Posterior vena cava (tissue), 2 donors: ENCODE results near the gene CD8B2. TPM values are rescaled to one million over a fixed set of nuclear protein-coding genes. Genes with fewer than 3 reads are reported as not detected.
"Not testable (repeated sequence)": the region's sequence is repeated elsewhere in the genome, so short reads cannot be mapped to it uniquely, and the experiment has no call there.

Source experiments
- DNase-seq: peaks from one replicate; pipeline ENCODE4 v3.0.0-alpha.2; 2020; ENCODE audit warnings: low spot score
- intact Hi-C, 2 donors: fragments of 100-400 bp; cut with DNase I; formaldehyde crosslinking; loops; one replicate each; pipeline versions ENCODE4 v1.14.1 to v1.14.2; 2022 to 2023
- long read RNA-seq, 2 donors: library from polyadenylated mRNA; unstranded; transcript quantifications; one replicate each; pipeline ENCODE4 v2.0.0, GENCODE V29; 2020 to 2021
- total RNA-seq, 2 donors: library from RNA; stranded (reverse); fragmentation: NEBNext Ultra II Directional; extraction: Animal tissue kit (Norgen Biotek cat#: 25700); gene quantifications; one replicate each; pipeline ENCODE4 v1.2.1, GENCODE V29; 2021
- donor health status: DM: yes; HTN: yes; CAD: no.
- donor health status: DM: yes; HTN: yes; CAD: no.

The CD8B2 gene
- not detected for total RNA-seq
- long read RNA-seq, donor 1: 0 reads
- long read RNA-seq, donor 2: 0 reads

DNA sequence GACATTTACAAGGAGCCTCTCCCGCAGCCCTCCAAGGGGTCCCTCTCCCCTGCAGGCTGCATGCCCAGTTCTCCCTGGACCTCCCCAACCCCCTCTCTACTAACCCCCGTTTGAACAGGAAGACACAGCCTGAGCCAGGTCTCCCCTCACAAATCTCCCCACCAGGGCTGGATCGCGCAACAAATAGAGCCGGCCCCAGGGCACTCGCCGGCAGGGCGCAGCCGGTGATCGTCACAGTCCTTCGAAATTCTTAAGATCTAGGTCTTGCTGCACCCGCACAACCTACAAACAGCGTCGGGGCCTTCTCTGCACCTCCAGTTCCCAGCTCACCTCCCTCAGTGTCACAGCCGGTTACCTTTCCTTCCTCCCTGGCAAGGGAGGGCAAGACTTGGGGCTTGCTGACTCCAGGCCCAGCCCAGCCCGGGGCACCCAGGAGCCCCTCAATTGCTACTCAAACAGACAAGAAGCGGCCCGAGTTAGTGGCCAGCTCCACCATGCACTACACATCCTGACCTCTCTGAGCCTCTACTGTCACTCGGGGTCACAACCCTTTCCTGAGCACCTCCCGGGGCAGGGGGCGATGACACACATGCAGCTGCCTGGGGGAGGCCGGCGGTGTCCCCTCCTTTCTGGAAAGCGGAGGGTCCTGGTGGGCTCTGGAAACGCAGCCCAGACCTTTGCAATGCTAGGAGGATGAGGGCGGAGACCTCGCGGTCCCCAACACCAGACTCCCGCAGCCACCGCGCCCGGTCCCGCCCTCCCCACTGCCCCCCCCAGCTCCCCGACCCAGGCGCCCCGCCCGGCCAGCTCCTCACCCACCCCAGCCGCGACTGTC lies at the start of gene CD8B2:
TSS of gene CD8B2 (plus strand) at position 814 of the 835 bp plus-strand sequence. CDS start 63 bp downstream, outside the sequence.
- intact Hi-C loops, DNase-seq: not testable (repeated sequence)

DNA sequence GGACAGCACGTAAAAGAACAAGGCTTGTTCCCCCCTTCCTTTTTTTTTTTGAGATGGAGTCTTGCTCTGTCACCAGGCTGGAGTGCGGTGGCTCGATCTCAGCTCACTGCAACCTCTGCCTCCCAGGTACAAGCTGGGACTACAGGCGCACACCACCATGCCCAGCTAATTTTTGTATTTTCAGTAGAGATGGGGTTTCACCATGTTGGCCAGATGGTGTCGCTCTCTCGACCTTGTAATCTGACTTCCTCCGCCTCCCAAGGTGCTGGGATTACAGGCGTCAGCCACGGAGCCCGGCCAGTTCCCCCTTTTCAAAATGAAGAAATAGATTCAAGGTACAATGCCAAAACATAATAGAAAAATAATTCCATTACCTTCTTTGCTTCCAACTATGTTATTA lies 25.3 kb upstream of the CD8B2 start:
- DNase-seq, intact Hi-C loops: not testable (repeated sequence)

DNA sequence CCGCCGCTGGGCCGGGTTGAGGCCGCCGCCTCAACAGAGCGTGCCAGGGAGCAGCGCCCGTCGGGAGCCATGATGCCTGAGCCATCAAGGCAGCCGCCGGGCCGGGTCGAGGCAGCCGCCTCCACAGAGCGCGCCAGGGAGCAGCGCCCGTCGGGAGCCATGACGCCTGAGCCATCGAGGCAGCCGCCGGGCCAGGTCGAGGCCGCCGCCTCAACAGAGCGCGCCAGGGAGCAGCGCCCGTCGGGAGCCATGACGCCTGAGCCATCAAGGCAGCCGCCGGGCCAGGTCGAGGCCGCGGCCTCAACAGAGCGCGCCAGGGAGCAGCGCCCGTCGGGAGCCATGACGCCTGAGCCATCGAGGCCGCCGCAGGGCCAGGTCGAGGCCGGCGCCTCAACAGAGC lies 19.6 kb upstream of the CD8B2 start:
- intact Hi-C loops, DNase-seq: not testable (repeated sequence)

DNA sequence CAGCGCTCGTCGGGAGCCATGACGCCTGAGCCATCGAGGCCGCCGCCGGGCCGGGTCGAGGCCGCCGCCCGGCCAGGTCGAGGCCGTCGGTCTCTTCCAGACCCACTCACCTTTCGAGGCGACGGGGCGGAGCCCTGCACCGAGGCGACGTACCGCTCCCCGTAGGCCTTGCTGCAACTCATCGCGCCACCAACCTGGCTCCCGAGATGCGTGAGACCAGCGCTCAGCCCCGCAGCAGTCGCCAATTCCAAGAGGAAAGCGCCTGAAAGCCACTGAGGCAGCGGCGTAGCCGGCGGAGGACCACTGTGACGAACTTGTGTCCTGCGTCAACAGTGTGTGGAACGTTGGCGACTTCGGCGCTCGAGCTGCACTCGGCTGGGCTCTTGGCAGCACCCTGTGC lies 19.1 kb upstream of the CD8B2 start, which contains the start of gene RGPD3:
TSS of gene RGPD3 (minus strand) at position 307 of the 400 bp plus-strand sequence. CDS start at position 182, 125 bp downstream.
- intact Hi-C loops, DNase-seq: not testable (repeated sequence)

DNA sequence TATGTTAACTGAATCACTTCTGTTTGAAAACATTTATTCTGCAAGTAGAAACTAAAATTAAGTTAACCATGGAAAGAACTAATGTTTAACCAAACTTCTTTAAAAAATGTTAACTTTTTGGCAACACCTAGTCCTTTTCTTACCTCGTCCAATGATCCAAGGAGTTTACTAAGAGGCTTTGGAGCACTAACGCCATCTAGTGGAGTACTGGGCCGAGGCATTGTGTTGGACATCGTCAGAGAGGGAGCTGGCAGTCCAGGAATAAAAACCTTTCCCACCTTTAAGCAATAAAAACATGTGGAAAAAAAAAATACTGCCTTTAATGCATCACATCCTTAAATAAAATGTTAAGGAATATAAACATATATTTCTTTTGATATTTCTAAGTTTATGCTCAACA lies 16.5 kb upstream of the CD8B2 start:
- intact Hi-C loops, DNase-seq: not testable (repeated sequence)

DNA sequence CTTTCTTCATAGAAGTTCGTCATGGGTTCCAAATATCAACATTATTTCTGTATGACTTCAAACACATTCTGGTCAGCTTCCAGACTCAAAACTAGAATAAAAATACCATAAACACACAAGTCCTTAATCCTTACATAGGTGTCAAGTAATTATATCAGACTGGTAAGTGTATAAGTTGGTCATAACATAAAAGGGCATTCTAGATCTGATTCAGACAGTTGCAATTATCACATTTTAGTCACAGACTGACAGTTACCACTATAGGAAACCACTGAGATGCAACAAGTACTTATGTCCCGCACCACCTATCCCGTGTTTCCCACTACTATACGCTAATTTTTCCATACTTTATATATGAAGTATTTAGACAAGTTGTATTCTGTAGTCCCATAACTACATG lies 9.5 kb upstream of the CD8B2 start:
- DNase-seq, intact Hi-C loops: not testable (repeated sequence)

DNA sequence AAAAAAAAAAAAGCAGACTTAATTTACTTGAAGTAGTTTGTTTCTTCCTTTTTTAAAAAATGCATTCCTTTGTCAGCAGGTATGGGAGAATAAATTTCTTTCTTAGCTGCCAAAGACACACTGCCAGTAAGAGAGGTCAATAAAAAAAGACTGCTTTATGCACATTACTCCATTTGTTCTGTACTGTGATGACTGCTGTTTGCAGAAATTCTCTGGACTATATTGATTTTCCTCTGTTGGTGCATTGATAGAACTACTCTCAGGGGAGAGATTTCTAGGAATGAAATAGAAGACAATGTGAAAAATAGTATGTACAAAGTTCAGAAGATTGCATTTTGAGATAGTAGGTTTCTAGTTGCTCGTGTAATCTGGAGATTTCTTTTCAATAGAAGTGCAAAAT lies 7.6 kb upstream of the CD8B2 start:
- intact Hi-C loops, DNase-seq: not testable (repeated sequence)

DNA sequence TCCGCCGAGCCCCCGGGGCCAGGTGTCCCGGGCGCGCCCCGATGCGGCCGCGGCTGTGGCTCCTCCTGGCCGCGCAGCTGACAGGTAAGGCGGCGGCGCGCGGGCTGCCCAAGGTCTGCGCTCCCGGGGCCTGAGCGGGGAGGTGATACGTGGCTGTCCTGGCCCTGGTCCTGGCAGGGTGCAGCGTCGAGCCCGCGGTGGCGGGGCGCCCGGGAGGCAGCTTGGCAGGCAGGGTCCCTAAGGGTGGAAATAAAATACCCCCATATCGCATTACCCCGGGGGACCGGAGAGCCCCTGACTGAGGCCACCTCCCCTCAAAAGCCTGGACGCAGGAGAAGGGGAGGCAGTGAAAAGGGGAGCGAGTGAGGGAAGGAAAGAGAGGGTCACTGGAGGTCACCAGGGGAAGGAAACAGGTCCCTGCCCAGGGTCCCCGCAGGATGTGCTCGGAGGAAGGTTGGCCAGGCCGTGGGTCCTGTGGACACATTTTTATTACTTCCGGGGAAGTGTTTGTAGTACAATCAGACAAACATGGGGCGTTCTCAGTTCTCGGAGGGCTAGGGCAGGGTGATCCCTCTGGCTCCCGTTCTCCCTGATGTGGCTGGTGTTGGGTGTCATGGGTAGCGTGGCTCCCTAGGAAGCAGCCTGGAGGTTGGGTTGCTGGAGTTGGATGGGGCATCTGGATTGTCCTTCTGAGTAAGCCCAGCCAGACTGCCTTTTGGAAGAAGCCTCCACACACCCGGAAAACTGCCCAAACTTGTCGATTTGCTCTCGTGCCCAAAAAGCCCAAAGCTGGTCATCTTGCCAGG lies 425 bp downstream of the CD8B2 start:
- DNase-seq, intact Hi-C loops: not testable (repeated sequence)

DNA sequence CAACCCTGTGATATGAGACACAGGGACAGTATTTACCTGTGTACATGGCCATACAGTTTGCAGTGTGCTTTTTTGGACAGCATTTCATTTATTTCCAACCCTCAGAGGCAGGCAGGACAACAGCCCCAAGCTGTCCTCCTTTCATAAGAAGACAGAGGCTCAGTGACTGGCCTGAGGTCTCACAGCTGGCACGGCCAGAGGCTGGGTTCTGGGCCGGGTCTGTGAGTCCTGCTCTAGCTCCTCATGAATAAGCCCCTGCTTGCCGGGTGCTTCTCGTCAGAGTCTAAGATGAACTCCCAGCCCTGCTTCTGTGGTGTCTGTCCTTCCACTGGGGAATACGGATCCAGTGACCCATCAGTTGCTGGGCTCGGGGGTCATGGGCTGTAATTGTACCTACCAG lies 2.5 kb downstream of the CD8B2 start:
- intact Hi-C loops, DNase-seq: not testable (repeated sequence)

DNA sequence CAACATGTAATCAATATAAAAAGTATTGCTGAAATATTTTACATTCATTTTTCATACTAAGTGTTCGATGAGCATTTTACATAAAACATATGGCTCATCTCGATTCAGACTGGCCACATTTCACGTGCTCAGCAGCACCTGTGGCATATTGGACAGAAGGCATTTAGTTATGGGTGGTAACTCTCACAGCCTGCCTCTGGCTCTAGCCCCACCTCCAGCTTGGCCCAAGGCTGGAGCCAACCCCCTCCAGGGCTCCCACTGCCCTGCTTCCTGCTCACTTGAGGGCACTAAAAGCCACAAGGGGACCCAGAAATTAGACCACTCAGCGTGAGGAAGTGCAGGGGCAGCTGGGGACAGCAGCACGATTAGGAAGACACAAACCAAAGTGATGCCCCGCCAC lies 5.2 kb downstream of the CD8B2 start:
- intact Hi-C loops, DNase-seq: not testable (repeated sequence)

DNA sequence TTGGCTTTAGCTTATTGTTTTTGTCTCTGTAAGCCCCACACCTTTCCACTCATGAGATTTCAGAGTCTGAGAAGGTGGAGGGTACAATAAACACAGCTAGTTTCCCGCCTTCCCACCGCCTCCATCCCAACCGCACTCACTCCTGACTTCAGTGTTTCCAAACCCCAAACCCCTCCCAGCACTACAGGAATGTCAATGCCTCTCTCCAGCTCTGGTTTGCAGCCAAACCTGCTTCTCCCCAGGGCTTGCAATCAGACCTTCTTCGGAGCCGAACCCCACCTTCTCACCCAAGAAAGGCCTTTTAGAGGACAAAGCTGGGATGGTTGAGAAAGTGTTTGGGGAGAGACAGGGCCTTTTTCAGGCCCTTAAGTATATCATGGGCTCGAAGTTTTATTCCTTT lies 5.7 kb downstream of the CD8B2 start:
- intact Hi-C loops, DNase-seq: not testable (repeated sequence)

DNA sequence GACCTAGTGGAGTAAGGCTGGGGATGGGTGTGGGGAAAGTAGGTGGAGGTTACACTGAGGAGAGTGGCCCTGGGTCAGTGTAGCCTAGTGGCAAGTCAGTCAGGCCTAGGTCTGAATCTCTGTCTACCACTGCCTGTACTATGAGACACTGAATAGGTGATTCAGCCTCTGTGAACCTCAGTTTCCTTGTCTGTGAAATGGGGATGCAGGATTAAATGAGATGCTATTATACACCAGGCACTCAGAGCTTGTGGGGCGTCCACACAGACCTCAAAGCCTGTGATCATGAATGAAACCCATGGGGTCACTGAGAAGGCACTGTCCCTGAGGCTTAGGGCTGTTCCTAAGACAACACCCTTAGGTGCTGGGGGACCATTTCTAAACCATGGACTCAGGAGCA lies 11.4 kb downstream of the CD8B2 start:
- intact Hi-C loops, DNase-seq: not testable (repeated sequence)

DNA sequence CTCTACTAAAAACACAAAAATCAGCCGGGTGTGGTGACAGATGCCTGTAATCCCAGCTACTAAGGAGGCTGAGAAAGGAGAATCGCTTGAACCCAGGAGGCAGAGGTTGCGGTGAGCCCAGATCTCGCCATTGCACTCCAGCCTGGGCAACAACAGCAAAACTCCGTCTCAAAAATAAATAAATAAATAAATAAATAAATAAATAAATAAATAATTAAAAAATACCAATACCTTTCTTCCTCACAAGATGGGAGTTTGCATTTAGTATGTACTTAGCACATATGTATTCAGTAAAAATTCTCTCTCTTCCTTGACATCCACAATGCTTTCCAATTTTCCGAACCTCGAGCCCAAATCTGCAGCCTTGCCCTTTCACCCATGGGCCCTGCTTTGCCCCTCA lies 13.2 kb downstream of the CD8B2 start:
- DNase-seq, intact Hi-C loops: not testable (repeated sequence)

DNA sequence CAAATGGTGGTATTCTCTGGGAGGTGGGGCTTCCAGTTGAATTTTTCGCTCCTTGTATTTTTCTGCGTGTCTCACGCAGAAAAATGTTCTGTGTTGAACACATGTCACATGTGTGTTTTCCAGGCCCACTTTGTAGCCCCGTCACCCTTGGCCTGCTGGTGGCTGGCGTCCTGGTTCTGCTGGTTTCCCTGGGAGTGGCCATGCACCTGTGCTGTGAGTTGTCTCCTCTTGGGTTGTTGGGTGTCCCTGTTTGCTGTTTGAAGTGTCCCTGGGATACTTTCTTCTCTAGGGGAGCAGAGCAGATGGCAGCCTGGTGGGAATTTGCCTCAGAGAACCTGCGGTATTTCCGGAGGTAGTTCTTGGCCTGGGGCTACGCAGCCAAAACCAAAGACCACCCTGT lies 15.2 kb downstream of the CD8B2 start:
- DNase-seq, intact Hi-C loops: not testable (repeated sequence)

DNA sequence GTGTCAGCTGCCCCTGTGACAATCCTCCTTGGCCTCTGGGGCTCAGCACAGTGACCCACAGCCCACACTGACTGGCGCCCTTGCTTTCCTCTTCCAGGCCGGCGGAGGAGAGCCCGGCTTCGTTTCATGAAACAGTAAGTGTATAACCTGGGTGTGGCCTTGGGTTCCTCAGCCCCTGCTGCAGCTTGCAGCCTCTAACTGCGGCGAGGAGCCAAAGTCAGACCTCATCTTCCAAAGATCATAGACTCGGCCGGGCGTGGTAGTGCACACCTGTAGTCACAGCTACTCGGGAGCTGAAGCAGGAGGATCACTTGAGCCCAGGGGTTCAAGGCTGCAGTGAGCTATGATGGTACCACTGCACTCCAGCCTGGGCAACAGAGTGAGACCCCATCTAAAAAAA lies 17.0 kb downstream of the CD8B2 start:
- intact Hi-C loops: not testable (repeated sequence)

DNA sequence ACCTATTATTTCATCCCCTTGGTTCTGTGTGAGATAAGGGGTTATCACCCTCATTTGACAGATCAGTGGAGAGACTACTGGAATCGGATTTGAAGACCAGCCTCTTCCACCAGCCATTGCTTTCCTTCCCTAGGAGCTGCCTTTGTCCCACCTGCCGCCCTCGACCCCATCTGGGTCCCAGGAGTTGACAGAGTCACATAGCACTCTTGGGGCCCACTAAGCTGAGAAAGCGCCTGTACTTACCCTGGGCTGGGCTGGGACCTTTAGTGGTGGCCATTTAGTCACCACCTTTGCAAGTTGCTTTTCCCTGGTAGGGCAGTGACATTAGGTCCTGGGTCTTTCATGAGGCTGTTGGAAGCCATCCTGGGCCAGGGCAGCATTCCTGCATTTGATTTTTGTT lies 17.6 kb downstream of the CD8B2 start:
- intact Hi-C loops: not testable (repeated sequence)

More for the DNA sequence above, 17.0 kb downstream of the CD8B2 start:
- DNase-seq: not testable (repeated sequence)

DNA sequence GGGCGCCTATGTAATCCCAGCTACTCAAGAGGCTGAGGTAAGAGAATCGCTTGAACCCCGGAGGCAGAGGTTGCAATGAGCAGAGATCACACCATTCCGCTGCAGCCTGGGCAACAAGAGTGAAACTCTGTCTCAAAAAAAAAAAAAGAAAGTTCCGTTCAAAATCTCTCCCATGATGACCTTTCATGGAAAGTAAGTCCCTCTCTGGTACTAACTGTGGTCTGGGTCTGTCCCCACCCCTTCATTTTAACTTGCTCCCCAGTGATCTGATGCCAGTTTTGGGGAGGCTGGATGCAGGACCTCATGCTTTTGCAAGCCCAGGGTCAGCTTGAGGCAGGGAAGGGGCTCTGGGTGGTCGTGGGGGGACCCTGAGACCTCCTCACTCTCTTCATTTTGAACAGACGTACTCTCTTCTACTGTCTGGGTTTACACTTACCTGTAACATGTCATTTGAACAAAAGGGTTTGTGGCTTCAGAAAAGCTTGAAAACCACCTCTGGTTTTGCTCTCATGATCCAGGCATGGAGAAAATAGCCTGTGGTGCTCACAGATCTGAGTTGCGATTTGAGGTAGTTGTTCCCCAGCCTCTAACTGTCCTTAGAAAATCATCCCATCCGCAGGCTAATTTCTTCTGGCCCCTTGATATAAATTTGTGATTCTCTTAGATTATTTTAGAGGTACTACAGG lies 19.0 kb downstream of the CD8B2 start:
- intact Hi-C loops, DNase-seq: not testable (repeated sequence)

More for the DNA sequence above, 17.6 kb downstream of the CD8B2 start:
- not testable (repeated sequence) for DNase-seq

DNA sequence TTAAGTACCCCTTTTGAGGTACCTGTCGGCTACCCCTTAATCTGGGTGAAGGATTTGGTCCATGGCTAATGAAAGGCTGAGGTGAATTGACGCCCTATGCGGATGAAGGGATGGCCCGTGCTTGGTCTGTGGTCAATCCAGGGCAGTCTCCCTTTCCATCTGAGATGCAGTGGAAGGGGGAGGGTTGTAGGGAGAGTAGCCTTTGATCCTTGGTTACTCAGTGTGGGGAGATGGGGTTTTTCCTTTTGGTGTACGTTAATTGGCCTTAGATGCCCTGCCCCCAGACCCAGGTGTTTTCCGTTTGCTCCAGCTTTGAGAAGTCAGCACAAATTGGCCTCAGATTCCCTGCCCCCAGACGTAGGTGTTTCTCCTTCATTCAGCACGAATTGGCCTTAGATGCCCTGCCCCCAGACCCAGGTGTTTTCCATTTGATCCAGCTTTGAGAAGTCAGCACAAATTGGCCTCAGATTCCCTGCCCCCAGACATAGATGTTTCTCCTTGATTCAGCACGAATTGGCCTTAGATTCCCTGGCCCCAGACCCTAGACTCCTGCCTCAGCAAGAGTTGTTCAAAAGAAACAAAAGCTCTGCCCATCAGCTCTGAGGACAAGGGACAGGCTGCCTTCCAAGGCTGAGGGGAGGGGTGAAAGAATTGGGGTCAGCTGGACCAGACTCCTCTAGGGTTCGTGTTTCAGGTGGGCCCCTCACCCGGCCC lies 21.7 kb downstream of the CD8B2 start:
- DNase-seq, intact Hi-C loops: not testable (repeated sequence)

DNA sequence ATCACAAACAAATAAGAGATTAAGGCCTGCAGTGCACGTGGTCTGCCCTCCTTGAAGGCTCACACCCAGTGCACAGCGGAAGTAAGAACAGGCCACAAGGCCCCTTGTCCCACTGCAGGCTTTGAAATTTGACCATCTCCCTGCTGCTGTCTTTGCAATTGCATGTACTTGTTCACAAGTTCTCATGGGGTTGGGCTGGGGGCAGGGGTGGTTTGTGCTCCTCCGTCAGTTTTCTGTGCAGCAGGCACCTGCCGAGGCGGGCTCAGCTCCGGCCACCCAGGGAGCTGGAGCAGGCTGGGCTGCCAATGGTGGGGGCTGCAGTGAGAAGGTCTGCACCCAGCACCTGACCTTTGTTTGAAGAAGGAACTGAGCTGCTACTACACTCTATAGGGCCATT lies 22.2 kb downstream of the CD8B2 start:
- intact Hi-C loops, DNase-seq: not testable (repeated sequence)
